Measurements from ENCODE around the gene GNA12. TPM values are rescaled to one million over a fixed set of nuclear protein-coding genes. Genes with fewer than 3 reads are reported as not detected.

Gene GNA12
- total RNA-seq, 1 donor from 2014 or later = 68.6 TPM

GRCh38 chr7:2758673-2759616 is 85.2 kb downstream of the GNA12 start:
- Mint-ChIP-seq H3K4me3 (ENCODE audit: low read depth) (no peak overlapping the region), H3K36me3 (ENCODE audit: insufficient read depth) (peaks cover 38% of the 10 kb centered on the region), H3K4me1 (ENCODE audit: low read depth) (peaks cover 8% of the 10 kb centered on the region), H3K27me3 (no peaks in the 10 kb centered on the region), H3K9me3 (ENCODE audit: low read depth) (peaks cover 10% of the 10 kb centered on the region), H3K27ac (no peak overlapping the region)
- no peak for DNase-seq (ENCODE audit: low spot score, unreplicated experiment)
- no peak for TF ChIP-seq CTCF (IDR thresholded peaks at IDR 0.05; ENCODE audit: unreplicated experiment)

GRCh38 chr7:2757904-2758672 is 86.0 kb downstream of the GNA12 start:
- peaks cover 8% of the 10 kb centered on the region for H3K4me1 Mint-ChIP-seq (ENCODE audit: low read depth)
- H3K36me3 Mint-ChIP-seq (ENCODE audit: insufficient read depth) = peaks cover 41% of the 10 kb centered on the region
- peak overlapping the region; percentile 18 for H3K27ac Mint-ChIP-seq
- H3K9me3 Mint-ChIP-seq (ENCODE audit: low read depth) = peaks cover 10% of the 10 kb centered on the region
- no peak for DNase-seq (ENCODE audit: low spot score, unreplicated experiment)
- TF ChIP-seq CTCF (IDR thresholded peaks at IDR 0.05; ENCODE audit: unreplicated experiment) = no peak
- H3K4me3 Mint-ChIP-seq (ENCODE audit: low read depth) = no peak overlapping the region
- H3K27me3 Mint-ChIP-seq = no peaks in the 10 kb centered on the region

GRCh38 chr7:2757361-2757903 is 86.7 kb downstream of the GNA12 start:
- peaks cover 8% of the 10 kb centered on the region for H3K4me1 Mint-ChIP-seq (ENCODE audit: low read depth)
- no peak for DNase-seq (ENCODE audit: low spot score, unreplicated experiment)
- no peaks in the 10 kb centered on the region for H3K27me3 Mint-ChIP-seq
- H3K27ac Mint-ChIP-seq = peak overlapping the region; percentile 18
- peaks cover 10% of the 10 kb centered on the region for H3K9me3 Mint-ChIP-seq (ENCODE audit: low read depth)
- TF ChIP-seq CTCF (IDR thresholded peaks at IDR 0.05; ENCODE audit: unreplicated experiment) = no peak
- H3K4me3 Mint-ChIP-seq (ENCODE audit: low read depth) = no peak overlapping the region
- H3K36me3 Mint-ChIP-seq (ENCODE audit: insufficient read depth) = peaks cover 40% of the 10 kb centered on the region

GRCh38 chr7:2755531-2755930 is 88.6 kb downstream of the GNA12 start:
- DNase-seq (ENCODE audit: low spot score, unreplicated experiment) = no peak
- H3K27ac Mint-ChIP-seq = no peak overlapping the region
- no peak overlapping the region for H3K4me3 Mint-ChIP-seq (ENCODE audit: low read depth)
- TF ChIP-seq CTCF (IDR thresholded peaks at IDR 0.05; ENCODE audit: unreplicated experiment) = no peak
- peaks cover 10% of the 10 kb centered on the region for H3K9me3 Mint-ChIP-seq (ENCODE audit: low read depth)
- H3K4me1 Mint-ChIP-seq (ENCODE audit: low read depth) = peaks cover 15% of the 10 kb centered on the region
- H3K36me3 Mint-ChIP-seq (ENCODE audit: insufficient read depth) = peaks cover 35% of the 10 kb centered on the region
- H3K27me3 Mint-ChIP-seq = no peaks in the 10 kb centered on the region

GRCh38 chr7:2754912-2755311 is 89.2 kb downstream of the GNA12 start:
- no peak for TF ChIP-seq CTCF (IDR thresholded peaks at IDR 0.05; ENCODE audit: unreplicated experiment)
- H3K36me3 Mint-ChIP-seq (ENCODE audit: insufficient read depth) = peaks cover 36% of the 10 kb centered on the region
- no peak for DNase-seq (ENCODE audit: low spot score, unreplicated experiment)
- H3K27ac Mint-ChIP-seq = no peak overlapping the region
- peaks cover 11% of the 10 kb centered on the region for H3K9me3 Mint-ChIP-seq (ENCODE audit: low read depth)
- peaks cover 12% of the 10 kb centered on the region for H3K4me1 Mint-ChIP-seq (ENCODE audit: low read depth)
- no peaks in the 10 kb centered on the region for H3K27me3 Mint-ChIP-seq
- no peak overlapping the region for H3K4me3 Mint-ChIP-seq (ENCODE audit: low read depth)

Data from progenitor cell of endocrine pancreas (in vitro differentiated cells).